ENCODE data around the gene RAB5A.
"Not testable (repeated sequence)": the region's sequence is repeated elsewhere in the genome, so short reads cannot be mapped to it uniquely, and the experiment has no call there.

RAB5A gene

GRCh38 chr3:20028905-20029331 lies 82.0 kb downstream of the RAB5A start:
- no peak overlapping the region for H3K9ac ChIP-seq (ENCODE audit: low read length)
- H3K9me2 ChIP-seq (replicated peaks; ENCODE audit: insufficient read depth, low read length), result no peaks in the 10 kb centered on the region
- H3K36me3 ChIP-seq (ENCODE audit: low read length), result no peaks in the 10 kb centered on the region
- no peaks in the 10 kb centered on the region for H3K27me3 ChIP-seq (ENCODE audit: low read length)
- no peaks in the 10 kb centered on the region for H3K9me3 ChIP-seq (ENCODE audit: insufficient read depth, low read length)
- H3K79me2 ChIP-seq (ENCODE audit: insufficient read depth, low read length), result no peaks in the 10 kb centered on the region
- TF ChIP-seq EZH2phosphoT487 (conservative IDR thresholded peaks at IDR 0.05; ENCODE audit: low read length), result no peak
- TF ChIP-seq, protein P1, sequence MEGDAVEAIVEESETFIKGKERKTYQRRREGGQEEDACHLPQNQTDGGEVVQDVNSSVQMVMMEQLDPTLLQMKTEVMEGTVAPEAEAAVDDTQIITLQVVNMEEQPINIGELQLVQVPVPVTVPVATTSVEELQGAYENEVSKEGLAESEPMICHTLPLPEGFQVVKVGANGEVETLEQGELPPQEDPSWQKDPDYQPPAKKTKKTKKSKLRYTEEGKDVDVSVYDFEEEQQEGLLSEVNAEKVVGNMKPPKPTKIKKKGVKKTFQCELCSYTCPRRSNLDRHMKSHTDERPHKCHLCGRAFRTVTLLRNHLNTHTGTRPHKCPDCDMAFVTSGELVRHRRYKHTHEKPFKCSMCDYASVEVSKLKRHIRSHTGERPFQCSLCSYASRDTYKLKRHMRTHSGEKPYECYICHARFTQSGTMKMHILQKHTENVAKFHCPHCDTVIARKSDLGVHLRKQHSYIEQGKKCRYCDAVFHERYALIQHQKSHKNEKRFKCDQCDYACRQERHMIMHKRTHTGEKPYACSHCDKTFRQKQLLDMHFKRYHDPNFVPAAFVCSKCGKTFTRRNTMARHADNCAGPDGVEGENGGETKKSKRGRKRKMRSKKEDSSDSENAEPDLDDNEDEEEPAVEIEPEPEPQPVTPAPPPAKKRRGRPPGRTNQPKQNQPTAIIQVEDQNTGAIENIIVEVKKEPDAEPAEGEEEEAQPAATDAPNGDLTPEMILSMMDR (IDR thresholded peaks at IDR 0.05; ENCODE audit: insufficient read depth, low read length, poor library complexity, severe bottlenecking), result no peak
- H3K4me3 ChIP-seq (ENCODE audit: insufficient read depth, low read length, poor library complexity, severe bottlenecking), result no peak overlapping the region
- H3F3A ChIP-seq (ENCODE audit: insufficient read depth), result no peaks in the 10 kb centered on the region
- H4K20me1 ChIP-seq (ENCODE audit: low read depth, low read length), result no peaks in the 10 kb centered on the region
- no peak overlapping the region for H3K4me2 ChIP-seq (ENCODE audit: low read depth, low read length, poor library complexity, severe bottlenecking)
- H3K27ac ChIP-seq (ENCODE audit: low read depth, low read length), result no peak overlapping the region
- no peak overlapping the region for H2AFZ ChIP-seq (ENCODE audit: low read depth, low read length, severe bottlenecking)

DNA sequence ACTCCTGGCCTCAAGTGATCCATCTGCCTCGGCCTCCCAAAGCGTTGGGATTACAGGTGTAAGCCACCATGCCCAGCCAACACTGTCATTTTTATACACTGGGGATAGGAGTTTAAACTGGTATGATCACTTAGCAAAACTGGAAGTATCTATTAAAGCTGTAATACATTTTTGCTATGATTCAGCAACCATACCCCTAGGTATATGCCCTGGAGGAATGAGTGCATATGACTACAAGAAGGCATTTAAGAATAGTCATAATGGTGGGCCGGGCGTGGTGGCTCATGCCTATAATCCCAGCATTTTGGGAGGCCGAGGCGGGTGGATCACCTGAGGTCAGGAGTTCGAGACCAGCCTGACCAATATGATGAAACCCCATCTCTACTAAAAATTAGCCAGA lies 85.0 kb downstream of the RAB5A start:
- not testable (repeated sequence) for H3K36me3 ChIP-seq (ENCODE audit: low read length); H3K27ac ChIP-seq (ENCODE audit: low read depth, low read length); H3K79me2 ChIP-seq (ENCODE audit: insufficient read depth, low read length); H3K9me3 ChIP-seq (ENCODE audit: insufficient read depth, low read length); H3K27me3 ChIP-seq (ENCODE audit: low read length); H4K20me1 ChIP-seq (ENCODE audit: low read depth, low read length); H2AFZ ChIP-seq (ENCODE audit: low read depth, low read length, severe bottlenecking); H3K9me2 ChIP-seq (replicated peaks; ENCODE audit: insufficient read depth, low read length); H3K4me3 ChIP-seq (ENCODE audit: insufficient read depth, low read length, poor library complexity, severe bottlenecking); H3K9ac ChIP-seq (ENCODE audit: low read length); H3F3A ChIP-seq (ENCODE audit: insufficient read depth); H3K4me2 ChIP-seq (ENCODE audit: low read depth, low read length, poor library complexity, severe bottlenecking)
